ENCODE data around the gene RCHY1.

DNA sequence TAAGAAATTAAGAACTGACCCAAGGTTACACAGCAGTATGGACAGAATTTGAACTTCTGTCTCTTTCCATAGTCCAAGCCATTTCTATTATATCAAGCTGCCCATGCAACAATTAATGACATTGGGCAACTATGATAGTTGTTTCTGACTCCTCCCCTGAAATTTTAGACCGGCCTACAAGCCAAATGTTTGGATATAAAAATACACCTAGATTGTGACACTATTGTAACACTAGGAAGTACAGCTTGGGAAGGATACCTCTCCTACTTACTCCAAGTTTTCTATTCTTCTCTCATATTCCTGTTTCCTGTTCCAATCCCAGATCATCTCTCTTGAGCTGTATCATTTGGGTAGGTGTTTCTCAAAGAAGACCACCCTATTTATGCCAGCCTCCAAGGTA lies 43.5 kb downstream of the RCHY1 start:
- TF ChIP-seq, protein P1, sequence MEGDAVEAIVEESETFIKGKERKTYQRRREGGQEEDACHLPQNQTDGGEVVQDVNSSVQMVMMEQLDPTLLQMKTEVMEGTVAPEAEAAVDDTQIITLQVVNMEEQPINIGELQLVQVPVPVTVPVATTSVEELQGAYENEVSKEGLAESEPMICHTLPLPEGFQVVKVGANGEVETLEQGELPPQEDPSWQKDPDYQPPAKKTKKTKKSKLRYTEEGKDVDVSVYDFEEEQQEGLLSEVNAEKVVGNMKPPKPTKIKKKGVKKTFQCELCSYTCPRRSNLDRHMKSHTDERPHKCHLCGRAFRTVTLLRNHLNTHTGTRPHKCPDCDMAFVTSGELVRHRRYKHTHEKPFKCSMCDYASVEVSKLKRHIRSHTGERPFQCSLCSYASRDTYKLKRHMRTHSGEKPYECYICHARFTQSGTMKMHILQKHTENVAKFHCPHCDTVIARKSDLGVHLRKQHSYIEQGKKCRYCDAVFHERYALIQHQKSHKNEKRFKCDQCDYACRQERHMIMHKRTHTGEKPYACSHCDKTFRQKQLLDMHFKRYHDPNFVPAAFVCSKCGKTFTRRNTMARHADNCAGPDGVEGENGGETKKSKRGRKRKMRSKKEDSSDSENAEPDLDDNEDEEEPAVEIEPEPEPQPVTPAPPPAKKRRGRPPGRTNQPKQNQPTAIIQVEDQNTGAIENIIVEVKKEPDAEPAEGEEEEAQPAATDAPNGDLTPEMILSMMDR (conservative IDR thresholded peaks at IDR 0.05 in 1 of 2, IDR thresholded peaks at IDR 0.05 in 1 of 2; ENCODE audit: extremely low read depth in 1 of 2, insufficient read depth in 1 of 2, low read depth in 1 of 2, low read length in 2 of 2): no peak
- no peak for TF ChIP-seq EZH2 (IDR thresholded peaks at IDR 0.05; ENCODE audit: borderline replicate concordance, low read length)

All from mammary epithelial cell (primary cell).